B cell (primary cell): ENCODE data around the gene SSH3. TPM values are rescaled to one million over a fixed set of nuclear protein-coding genes. Genes with fewer than 3 reads are reported as not detected.

Experiments used
- ATAC-seq: fragments of 200-7000 bp; cut with Tn5 transposase; one replicate; pipeline ENCODE4 v1.10.0; 2021; ENCODE audit warnings: low read depth, mild to moderate bottlenecking, moderate number of reproducible peaks, moderate library complexity
- CTCF ChIA-PET: fragments of 350-600 bp; sonication (Branson Sonifier 250); formaldehyde crosslinking; loops from one replicate; lab custom pipeline; 2021; ENCODE audit warnings: antibody characterized with exemption, inconsistent platforms; lab: Charles Lee
- POLR2A ChIA-PET: fragments of 350-600 bp; sonication (Branson Sonifier 250); formaldehyde crosslinking; loops from one replicate; lab custom pipeline; 2021; ENCODE audit warnings: antibody characterized with exemption; lab: Charles Lee
- DNase-seq: peaks from one replicate; pipeline ENCODE4 v3.0.0; 2013
- H2AFZ ChIP-seq: 2 replicates; pipeline ENCODE4 v1.6.1; 2012; ENCODE audit warnings: mild to moderate bottlenecking, low read depth, low read length; ENCODE audit not compliant: insufficient read depth, poor library complexity, severe bottlenecking
- H3K27ac ChIP-seq, 2 donors: 1 replicate in 1 of 2; 2 replicates in 1 of 2; pipeline ENCODE4 v1.5.1; 2012 to 2013; ENCODE audit warnings: low read length in 2 of 2, mild to moderate bottlenecking in 2 of 2, moderate library complexity in 1 of 2
- H3K27me3 ChIP-seq, 4 experiments: fragments of 200-600 bp in 1 of 4; sonication (generic) in 1 of 4; replicated peaks in 1 of 4; 1 replicate in 2 of 4; 2 replicates in 2 of 4; pipeline versions ENCODE4 v1.6.1 to v1.7.0; 2013 to 2016; ENCODE audit warnings: low read length in 3 of 4, mild to moderate bottlenecking in 2 of 4, mixed read lengths in 1 of 4, moderate library complexity in 1 of 4; ENCODE audit not compliant: insufficient read depth in 4 of 4, control insufficient read depth in 3 of 4; ENCODE audit errors: control extremely low read depth in 1 of 4
- H3K36me3 ChIP-seq, 2 experiments: replicated peaks in 1 of 2; 1 replicate in 1 of 2; 2 replicates in 1 of 2; pipeline versions ENCODE4 v1.6.1 to v1.7.1; 2013; ENCODE audit warnings: low read length in 1 of 2; ENCODE audit not compliant: insufficient read depth in 2 of 2, control insufficient read depth in 1 of 2; ENCODE audit errors: control extremely low read depth in 1 of 2, extremely low read depth in 1 of 2
- H3K4me1 ChIP-seq, 2 donors: fragments of 200-600 bp in 1 of 2; sonication (generic) in 1 of 2; 1 replicate in 1 of 2; 2 replicates in 1 of 2; pipeline versions ENCODE4 v1.5.1 to v1.6.1; 2013 to 2017; ENCODE audit warnings: low read length in 2 of 2; ENCODE audit not compliant: control insufficient read depth in 2 of 2, insufficient read depth in 2 of 2
- H3K4me2 ChIP-seq: replicated peaks from 2 replicates; pipeline ENCODE3; 2012; ENCODE audit warnings: mild to moderate bottlenecking, low read depth, low read length; ENCODE audit not compliant: poor library complexity, severe bottlenecking
- H3K4me3 ChIP-seq, 5 experiments: fragments of 200-600 bp in 1 of 5; sonication (generic) in 1 of 5; 1 replicate in 3 of 5; 2 replicates in 2 of 5; pipeline versions ENCODE4 v1.5.1 to v1.7.0; 2011 to 2016; ENCODE audit warnings: low read length in 4 of 5, mild to moderate bottlenecking in 4 of 5, low read depth in 2 of 5, control low read depth in 1 of 5, moderate library complexity in 1 of 5; ENCODE audit not compliant: insufficient read depth in 1 of 5; ENCODE audit errors: control extremely low read depth in 1 of 5, extremely low read depth in 1 of 5
- H3K79me2 ChIP-seq: fragments of 200-600 bp; sonication (generic); one replicate; pipeline ENCODE4 v1.6.0; 2016; ENCODE audit warnings: low read length; ENCODE audit not compliant: control insufficient read depth, insufficient read depth
- H3K9ac ChIP-seq: fragments of 200-600 bp; sonication (generic); 2 replicates; pipeline ENCODE4 v1.6.1; 2017; ENCODE audit warnings: mild to moderate bottlenecking, low read length, moderate library complexity
- H3K9me3 ChIP-seq, 3 donors: one replicate each; pipeline versions ENCODE4 v1.6.1 to v1.7.1; 2013; ENCODE audit warnings: low read length in 2 of 3; ENCODE audit not compliant: control insufficient read depth in 2 of 3, insufficient read depth in 1 of 3; ENCODE audit errors: control extremely low read depth in 1 of 3
- H4K20me1 ChIP-seq: 2 replicates; pipeline ENCODE4 v1.6.0; 2012; ENCODE audit warnings: mild to moderate bottlenecking, low read length; ENCODE audit not compliant: insufficient read depth, control insufficient read depth, poor library complexity, severe bottlenecking
- H3K27ac Mint-ChIP-seq: one replicate; pipeline ENCODE4 v1.8.0; 2021; ENCODE audit warnings: mixed read lengths
- H3K27me3 Mint-ChIP-seq: one replicate; pipeline ENCODE4 v1.8.0; 2021; ENCODE audit warnings: mixed read lengths
- H3K4me1 Mint-ChIP-seq: one replicate; pipeline ENCODE4 v1.8.0; 2021; ENCODE audit warnings: mixed read lengths
- H3K4me3 Mint-ChIP-seq: one replicate; pipeline ENCODE4 v1.8.0; 2021; ENCODE audit warnings: mixed read lengths
- H3K9me3 Mint-ChIP-seq: one replicate; pipeline ENCODE4 v1.8.0; 2022; ENCODE audit warnings: mixed read lengths; ENCODE audit not compliant: insufficient read depth
- EZH2 ChIP-seq: IDR thresholded peaks from 2 replicates; pipeline ENCODE4 v1.6.1; 2012; ENCODE audit warnings: borderline replicate concordance, low read depth, mild to moderate bottlenecking, moderate library complexity, low read length; ENCODE audit not compliant: insufficient read depth, poor library complexity, severe bottlenecking
- WGBS: methylation state at CpG from one replicate; pipeline ENCODE4 v1.1.5; 2013; ENCODE audit warnings: missing lambda C conversion rate; ENCODE audit not compliant: insufficient coverage; 5-methylcytosine and 5-hydroxymethylcytosine counted together
- intact Hi-C: fragments of 100-400 bp; cut with micrococcal nuclease; formaldehyde crosslinking; loops from one replicate; pipeline ENCODE4 v1.10.0; 2022
- polyA plus RNA-seq: library from polyadenylated mRNA; depleted of rRNA; stranded (reverse); fragments of >200 nt; gene quantifications from 2 replicates; pipeline ENCODE4 v1.2.3, GENCODE V29; 2012
- total RNA-seq, 2 donors: library from RNA; stranded (reverse); fragments of 120-200 nt in 1 of 2; gene quantifications; 1 replicate in 1 of 2; 2 replicates in 1 of 2; pipeline versions ENCODE4 v1.2.3 to v1.2.4, GENCODE V29; 2013 to 2022
- TF ChIP-seq, protein P1 (sequence below): fragments of 200-600 bp; IDR thresholded peaks from one replicate; pipeline ENCODE4 v1.8.0; 2022; ENCODE audit warnings: antibody characterized with exemption, mild to moderate bottlenecking

SSH3 gene
- total and polyA plus RNA-seq, 2 donors (not counting 1 experiment from before 2014, with no cell fraction given), result 4.0 to 7.2 TPM

DNA sequence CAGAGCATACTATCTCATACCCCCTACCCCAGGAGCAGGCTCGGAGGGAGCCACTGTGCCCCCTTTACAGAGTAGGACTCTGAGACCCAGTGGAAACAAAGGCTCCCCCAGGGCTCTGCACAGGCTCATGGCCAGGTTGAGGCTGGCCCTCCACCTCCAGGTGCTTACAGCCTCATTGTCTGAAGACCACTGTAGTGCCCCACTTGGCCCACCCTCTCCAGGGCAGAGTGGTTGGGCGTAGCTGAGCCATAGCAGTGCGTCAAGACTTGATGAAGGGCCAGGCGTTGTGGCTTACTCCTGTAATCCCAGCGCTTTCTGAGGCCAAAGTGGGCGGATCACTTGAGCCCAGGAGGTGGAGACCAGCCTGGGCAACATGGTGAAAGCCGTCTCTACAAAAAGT, 12.5 kb upstream of the SSH3 start:
- intact Hi-C loops, result no loop called here
- Mint-ChIP-seq H3K9me3 (no peaks in the 10 kb centered on the region), H3K4me3 (peak overlapping the region; percentile 91), H3K27me3 (no peaks in the 10 kb centered on the region), H3K27ac (peak overlapping the region; percentile 56), H3K4me1 (peaks cover 49% of the 10 kb centered on the region)
- no peak for TF ChIP-seq EZH2
- TF ChIP-seq, protein P1, sequence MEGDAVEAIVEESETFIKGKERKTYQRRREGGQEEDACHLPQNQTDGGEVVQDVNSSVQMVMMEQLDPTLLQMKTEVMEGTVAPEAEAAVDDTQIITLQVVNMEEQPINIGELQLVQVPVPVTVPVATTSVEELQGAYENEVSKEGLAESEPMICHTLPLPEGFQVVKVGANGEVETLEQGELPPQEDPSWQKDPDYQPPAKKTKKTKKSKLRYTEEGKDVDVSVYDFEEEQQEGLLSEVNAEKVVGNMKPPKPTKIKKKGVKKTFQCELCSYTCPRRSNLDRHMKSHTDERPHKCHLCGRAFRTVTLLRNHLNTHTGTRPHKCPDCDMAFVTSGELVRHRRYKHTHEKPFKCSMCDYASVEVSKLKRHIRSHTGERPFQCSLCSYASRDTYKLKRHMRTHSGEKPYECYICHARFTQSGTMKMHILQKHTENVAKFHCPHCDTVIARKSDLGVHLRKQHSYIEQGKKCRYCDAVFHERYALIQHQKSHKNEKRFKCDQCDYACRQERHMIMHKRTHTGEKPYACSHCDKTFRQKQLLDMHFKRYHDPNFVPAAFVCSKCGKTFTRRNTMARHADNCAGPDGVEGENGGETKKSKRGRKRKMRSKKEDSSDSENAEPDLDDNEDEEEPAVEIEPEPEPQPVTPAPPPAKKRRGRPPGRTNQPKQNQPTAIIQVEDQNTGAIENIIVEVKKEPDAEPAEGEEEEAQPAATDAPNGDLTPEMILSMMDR, result no peak
- Histone ChIP-seq H3K4me3 (no peak overlapping the region), H3K4me1 (peaks cover 41 to 47% of the 10 kb centered on the region in 2 donors), H3K9ac (no peak overlapping the region), H3K79me2 (peaks cover 45% of the 10 kb centered on the region), H2AFZ (no peak overlapping the region), H3K27me3 (no peaks in the 10 kb centered on the region), H3K36me3 (peaks cover 2 to 56% of the 10 kb centered on the region in 2 experiments), H4K20me1 (peaks cover 26% of the 10 kb centered on the region), H3K9me3 (peaks cover 3 to 9% (median 6%) of the 10 kb centered on the region in 3 donors), H3K4me2 (peak overlapping the region; percentile 98), H3K27ac (no peak overlapping the region)
- no peak for DNase-seq
- ATAC-seq, result no peak
- CTCF ChIA-PET, result interaction anchor here (1.4 to 4.3 kb wide), 3 partner anchors 27 to 91 kb away, joined by 3 to 24 read pairs (median 10); no protein-coding TSS in a partner anchor
- WGBS, result 98% methylated on average over 7 of the region's 7 CpGs
- POLR2A ChIA-PET, result interaction anchor here (1.1 kb wide), 1 partner anchor 13 kb away, joined by 3 read pairs; no protein-coding TSS in a partner anchor
